ENCODE results near the gene C19orf12.

GRCh38 chr19:29694161-29694560 is 20.9 kb downstream of the C19orf12 start:
- TF ChIP-seq POLR2A (IDR thresholded peaks at IDR 0.05), result no peak
- no peak for TF ChIP-seq CTCF (IDR thresholded peaks at IDR 0.05)

All from vagina (tissue), 2 donors.